ENCODE results near the gene PTPRN2.

- TF ChIP-seq POLR2AphosphoS5 (IDR thresholded peaks at IDR 0.05; ENCODE audit: low read depth, low read length) (no peak), CTCF (IDR thresholded peaks at IDR 0.05) (no peak), REST (IDR thresholded peaks at IDR 0.05; ENCODE audit: insufficient read depth in 1 of 2, low read depth in 2 of 2, low read length in 1 of 2) (no peak), SIN3A (IDR thresholded peaks at IDR 0.05; ENCODE audit: borderline replicate concordance, insufficient read depth, low read depth, low read length) (no peak)
Observed at GRCh38 chr7:157573244-157573643, 1014.4 kb downstream of the PTPRN2 start.
